WTC11 (cell line): ENCODE measurements around the gene PRDM2. TPM values are rescaled to one million over a fixed set of nuclear protein-coding genes. Genes with fewer than 3 reads are reported as not detected.

Experiments used
- ATAC-seq: fragments of 200-7000 bp; cut with Tn5 transposase; 2 replicates; pipeline ENCODE4 v1.10.0; 2021; ENCODE audit warnings: mild to moderate bottlenecking, moderate library complexity
- CTCF ChIA-PET: fragments of 300-600 bp; sonication (Branson Sonifier 250); formaldehyde crosslinking; loops from one replicate; lab custom pipeline; 2021; ENCODE audit warnings: antibody characterized with exemption; lab: Charles Lee
- POLR2A ChIA-PET: fragments of 350-600 bp; sonication (Branson Sonifier 250); formaldehyde crosslinking; loops from one replicate; lab custom pipeline; 2021; ENCODE audit warnings: antibody characterized with exemption; lab: Charles Lee
- DNase-seq: peaks from one replicate; pipeline ENCODE4 v3.0.0; 2021; ENCODE audit warnings: low spot score
- H3K27ac Mint-ChIP-seq: 2 replicates; pipeline ENCODE4 v1.8.0; 2021; ENCODE audit warnings: mixed read lengths
- H3K27me3 Mint-ChIP-seq: 2 replicates; pipeline ENCODE4 v1.8.0; 2021; ENCODE audit warnings: low read depth, mild to moderate bottlenecking, moderate library complexity, mixed read lengths
- H3K36me3 Mint-ChIP-seq: 2 replicates; pipeline ENCODE4 v1.8.0; 2021; ENCODE audit warnings: mixed read lengths
- H3K4me1 Mint-ChIP-seq: 2 replicates; pipeline ENCODE4 v1.8.0; 2022; ENCODE audit warnings: mixed read lengths
- H3K4me3 Mint-ChIP-seq: 2 replicates; pipeline ENCODE4 v1.8.0; 2021; ENCODE audit warnings: mild to moderate bottlenecking, moderate library complexity, mixed read lengths
- H3K9me3 Mint-ChIP-seq: 2 replicates; pipeline ENCODE4 v1.8.0; 2021; ENCODE audit warnings: mixed read lengths
- ATF1 ChIP-seq: sonication (generic); formaldehyde crosslinking; IDR thresholded peaks from 2 replicates; pipeline ENCODE4 v1.8.1; 2023; ENCODE audit warnings: mild to moderate bottlenecking, moderate library complexity, missing genetic modification reagents
- E2F4 ChIP-seq: sonication (generic); formaldehyde crosslinking; IDR thresholded peaks from 2 replicates; pipeline ENCODE4 v1.8.1; 2022; ENCODE audit warnings: low read depth, mild to moderate bottlenecking, moderate library complexity, missing genetic modification reagents, borderline replicate concordance
- ESRRA ChIP-seq: sonication (generic); formaldehyde crosslinking; IDR thresholded peaks from 2 replicates; pipeline ENCODE4 v1.8.1; 2022; ENCODE audit warnings: mild to moderate bottlenecking, missing genetic modification reagents, borderline replicate concordance
- GABPB1 ChIP-seq: sonication (generic); formaldehyde crosslinking; IDR thresholded peaks from 2 replicates; pipeline ENCODE4 v1.8.1; 2023; ENCODE audit warnings: mild to moderate bottlenecking, missing genetic modification reagents
- IRF1 ChIP-seq: sonication (generic); formaldehyde crosslinking; IDR thresholded peaks from 2 replicates; pipeline ENCODE4 v1.8.0; 2023; ENCODE audit warnings: missing genetic modification reagents
- IRF2 ChIP-seq: sonication (generic); formaldehyde crosslinking; IDR thresholded peaks from 2 replicates; pipeline ENCODE4 v1.8.0; 2022; ENCODE audit warnings: low read depth, missing genetic modification reagents, borderline replicate concordance
- MXD4 ChIP-seq: fragments of 250-450 bp; sonication (Bioruptor Pico); IDR thresholded peaks from 2 replicates; pipeline ENCODE4 v1.8.0; 2021; ENCODE audit warnings: mild to moderate bottlenecking, moderate library complexity, borderline replicate concordance
- NFYB ChIP-seq: sonication (generic); formaldehyde crosslinking; conservative IDR thresholded peaks from 2 replicates; pipeline ENCODE4 v1.8.0; 2022; ENCODE audit warnings: low read depth, missing genetic modification reagents
- PREB ChIP-seq: sonication (generic); formaldehyde crosslinking; IDR thresholded peaks from 2 replicates; pipeline ENCODE4 v1.8.1; 2022; ENCODE audit warnings: mild to moderate bottlenecking, missing genetic modification reagents, moderate library complexity, borderline replicate concordance
- SMAD4 ChIP-seq: sonication (generic); formaldehyde crosslinking; IDR thresholded peaks from 2 replicates; pipeline ENCODE4 v1.8.0; 2022; ENCODE audit warnings: mild to moderate bottlenecking, missing genetic modification reagents
- SOX15 ChIP-seq: fragments of 250-450 bp; sonication (Bioruptor Pico); IDR thresholded peaks from 2 replicates; pipeline ENCODE4 v1.9.0; 2021; ENCODE audit warnings: mild to moderate bottlenecking
- SP1 ChIP-seq: sonication (generic); formaldehyde crosslinking; conservative IDR thresholded peaks from 2 replicates; pipeline ENCODE4 v1.8.1; 2022; ENCODE audit warnings: missing genetic modification reagents
- TCF7 ChIP-seq: sonication (generic); formaldehyde crosslinking; IDR thresholded peaks from 2 replicates; pipeline ENCODE4 v1.8.0; 2022; ENCODE audit warnings: mild to moderate bottlenecking, low read depth, missing genetic modification reagents, moderate library complexity
- total RNA-seq: library from RNA; stranded (reverse); gene quantifications from 3 replicates; pipeline ENCODE4 v1.2.3, GENCODE V29; 2021
- TF ChIP-seq, protein P1 (sequence below): fragments of 250-450 bp; sonication (Bioruptor Pico); IDR thresholded peaks from 2 replicates; pipeline ENCODE4 v1.8.0; 2021; ENCODE audit warnings: mild to moderate bottlenecking
- TF ChIP-seq, protein P2 (sequence below): sonication (generic); formaldehyde crosslinking; IDR thresholded peaks from 2 replicates; pipeline ENCODE4 v1.8.1; 2023; ENCODE audit warnings: mild to moderate bottlenecking, missing genetic modification reagents, moderate library complexity
- TF ChIP-seq, protein P3 (sequence below): sonication (generic); formaldehyde crosslinking; IDR thresholded peaks from 2 replicates; pipeline ENCODE4 v1.8.1; 2023; ENCODE audit warnings: mild to moderate bottlenecking, moderate library complexity, missing genetic modification reagents

PRDM2 gene
- total RNA-seq, 1 experiment from 2014 or later: 25.0 TPM

GRCh38 chr1:13733711-13734110, 33.7 kb downstream of the PRDM2 start (continued):
- TF ChIP-seq PREB (CRISPR knock-in tag) (no peak), SP1 (no peak), MXD4 (no peak), E2F4 (CRISPR knock-in tag) (no peak), ATF1 (no peak), ESRRA (CRISPR knock-in tag) (no peak), SMAD4 (CRISPR knock-in tag) (no peak)
- TF ChIP-seq, protein P1, sequence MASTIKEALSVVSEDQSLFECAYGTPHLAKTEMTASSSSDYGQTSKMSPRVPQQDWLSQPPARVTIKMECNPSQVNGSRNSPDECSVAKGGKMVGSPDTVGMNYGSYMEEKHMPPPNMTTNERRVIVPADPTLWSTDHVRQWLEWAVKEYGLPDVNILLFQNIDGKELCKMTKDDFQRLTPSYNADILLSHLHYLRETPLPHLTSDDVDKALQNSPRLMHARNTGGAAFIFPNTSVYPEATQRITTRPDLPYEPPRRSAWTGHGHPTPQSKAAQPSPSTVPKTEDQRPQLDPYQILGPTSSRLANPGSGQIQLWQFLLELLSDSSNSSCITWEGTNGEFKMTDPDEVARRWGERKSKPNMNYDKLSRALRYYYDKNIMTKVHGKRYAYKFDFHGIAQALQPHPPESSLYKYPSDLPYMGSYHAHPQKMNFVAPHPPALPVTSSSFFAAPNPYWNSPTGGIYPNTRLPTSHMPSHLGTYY (CRISPR knock-in tag): no peak

DNA sequence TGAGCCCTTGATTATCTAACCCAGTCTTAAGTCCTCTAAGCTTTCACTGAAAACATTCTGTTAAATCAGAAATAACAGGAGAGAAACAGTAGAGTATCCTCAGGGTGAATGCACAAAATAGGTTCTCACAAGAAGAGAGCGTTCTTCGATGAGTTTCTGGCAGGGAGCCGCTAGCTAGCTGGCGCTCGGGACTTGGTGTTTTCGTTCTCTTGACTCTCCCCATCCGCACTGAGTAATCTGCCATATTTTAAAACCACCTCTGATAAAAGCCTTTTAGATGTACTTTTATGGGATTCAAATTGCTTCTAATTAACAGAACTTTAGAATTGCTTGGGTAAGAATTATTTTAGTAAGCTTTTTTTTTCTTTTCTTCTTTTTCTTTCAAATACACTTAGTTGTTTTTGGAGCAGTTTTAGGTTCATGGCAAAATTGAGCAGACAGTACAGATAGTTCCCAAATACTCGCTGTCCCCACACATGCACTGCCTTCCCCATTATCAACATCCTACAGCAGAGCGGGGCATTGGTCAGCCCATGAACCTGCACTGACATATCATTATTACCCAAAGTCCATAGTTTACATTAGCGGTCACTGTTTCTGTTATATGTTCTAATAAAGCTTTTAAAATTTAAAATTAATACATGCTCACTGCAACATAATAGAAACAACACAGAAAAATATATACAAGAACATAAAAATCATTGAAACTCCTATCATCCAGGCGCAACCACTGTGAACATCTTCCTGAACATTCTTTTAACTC, 35.4 kb downstream of the PRDM2 start:
- Mint-ChIP-seq H3K4me3 (no peak overlapping the region), H3K4me1 (peaks cover 3% of the 10 kb centered on the region; the same call in 1 of the 2 replicates), H3K36me3 (no peaks in the 10 kb centered on the region)
- CTCF ChIA-PET: interaction anchor here (1.0 kb wide), 1 partner anchor 10 kb away, joined by 5 read pairs; no protein-coding TSS in a partner anchor
- POLR2A ChIA-PET: interaction anchor here (0.5 to 0.6 kb wide), 2 partner anchors 22 to 1716 kb away, joined by 3 to 5 read pairs; partner anchors contain the start of gene MIIP
- no peak for TF ChIP-seq SOX15 (CRISPR knock-in tag)
- TF ChIP-seq PREB (CRISPR knock-in tag): no peak
- no peak for TF ChIP-seq IRF2 (CRISPR knock-in tag)
- TF ChIP-seq, protein P2, sequence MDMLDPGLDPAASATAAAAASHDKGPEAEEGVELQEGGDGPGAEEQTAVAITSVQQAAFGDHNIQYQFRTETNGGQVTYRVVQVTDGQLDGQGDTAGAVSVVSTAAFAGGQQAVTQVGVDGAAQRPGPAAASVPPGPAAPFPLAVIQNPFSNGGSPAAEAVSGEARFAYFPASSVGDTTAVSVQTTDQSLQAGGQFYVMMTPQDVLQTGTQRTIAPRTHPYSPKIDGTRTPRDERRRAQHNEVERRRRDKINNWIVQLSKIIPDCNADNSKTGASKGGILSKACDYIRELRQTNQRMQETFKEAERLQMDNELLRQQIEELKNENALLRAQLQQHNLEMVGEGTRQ: no peak
- no peak for TF ChIP-seq GABPB1 (CRISPR knock-in tag)
- TF ChIP-seq, protein P3, sequence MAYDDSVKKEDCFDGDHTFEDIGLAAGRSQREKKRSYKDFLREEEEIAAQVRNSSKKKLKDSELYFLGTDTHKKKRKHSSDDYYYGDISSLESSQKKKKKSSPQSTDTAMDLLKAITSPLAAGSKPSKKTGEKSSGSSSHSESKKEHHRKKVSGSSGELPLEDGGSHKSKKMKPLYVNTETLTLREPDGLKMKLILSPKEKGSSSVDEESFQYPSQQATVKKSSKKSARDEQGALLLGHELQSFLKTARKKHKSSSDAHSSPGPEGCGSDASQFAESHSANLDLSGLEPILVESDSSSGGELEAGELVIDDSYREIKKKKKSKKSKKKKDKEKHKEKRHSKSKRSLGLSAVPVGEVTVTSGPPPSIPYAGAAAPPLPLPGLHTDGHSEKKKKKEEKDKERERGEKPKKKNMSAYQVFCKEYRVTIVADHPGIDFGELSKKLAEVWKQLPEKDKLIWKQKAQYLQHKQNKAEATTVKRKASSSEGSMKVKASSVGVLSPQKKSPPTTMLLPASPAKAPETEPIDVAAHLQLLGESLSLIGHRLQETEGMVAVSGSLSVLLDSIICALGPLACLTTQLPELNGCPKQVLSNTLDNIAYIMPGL (CRISPR knock-in tag): no peak
- TF ChIP-seq ESRRA (CRISPR knock-in tag): no peak
- TF ChIP-seq TCF7 (CRISPR knock-in tag): no peak
- TF ChIP-seq NFYB (CRISPR knock-in tag): no peak
- TF ChIP-seq IRF1 (CRISPR knock-in tag): no peak
- TF ChIP-seq, all 79 proteins: peak for 0
- Mint-ChIP-seq H3K27me3 (no peaks in the 10 kb centered on the region), H3K27ac (no peak overlapping the region), H3K9me3 (no peaks in the 10 kb centered on the region)
- DNase-seq (no peak), ATAC-seq (no peak)
